Measurements from ENCODE around the gene BCL7C. TPM values are rescaled to one million over a fixed set of nuclear protein-coding genes. Genes with fewer than 3 reads are reported as not detected.

BCL7C gene
- total RNA-seq, 4 donors from 2014 or later: 15.3 to 34.9 (median 24.3) TPM

GRCh38 chr16:30882429-30883310 is 11.2 kb downstream of the BCL7C start:
- TF ChIP-seq CTCF (IDR thresholded peaks at IDR 0.05; ENCODE audit: low read depth): no peak

GRCh38 chr16:30876867-30877266 is 17.0 kb downstream of the BCL7C start:
- no peak for TF ChIP-seq CTCF (IDR thresholded peaks at IDR 0.05; ENCODE audit: low read depth)

GRCh38 chr16:30875871-30876801 is 17.7 kb downstream of the BCL7C start:
- no peak for TF ChIP-seq CTCF (IDR thresholded peaks at IDR 0.05; ENCODE audit: low read depth)

- TF ChIP-seq CTCF (IDR thresholded peaks at IDR 0.05; ENCODE audit: low read depth): no peak
Observed at GRCh38 chr16:30874821-30875717, 18.8 kb downstream of the BCL7C start.

GRCh38 chr16:30874244-30874820 is 19.5 kb downstream of the BCL7C start:
- TF ChIP-seq CTCF (IDR thresholded peaks at IDR 0.05; ENCODE audit: low read depth): no peak

GRCh38 chr16:30870904-30871303 is 23.0 kb downstream of the BCL7C start:
- no peak for TF ChIP-seq CTCF (IDR thresholded peaks at IDR 0.05; ENCODE audit: low read depth)
